K562 (cell line): ENCODE measurements around the gene B3GLCT. TPM values are rescaled to one million over a fixed set of nuclear protein-coding genes. Genes with fewer than 3 reads are reported as not detected.

Source experiments
- ATAC-seq: fragments of 200-7000 bp; cut with Tn5 transposase; 3 replicates; pipeline ENCODE4 v1.9.1; 2020; ENCODE audit warnings: moderate library complexity
- BruUV-seq: library from RNA; stranded (reverse); fragments of 400-500 nt; replicated peaks from 2 replicates; lab custom pipeline; 2021; lab: Mats Ljungman, UMichigan
- CTCF ChIA-PET: fragments of 300-600 bp; formaldehyde crosslinking; extraction: SDS; loops from one replicate; lab custom pipeline; 2021; ENCODE audit warnings: low intra/inter-chr PET ratio; lab: Yijun Ruan, JAX
- POLR2A ChIA-PET: fragments of 300-600, 350-650 bp; sonication (Branson Sonifier 250); formaldehyde crosslinking; extraction: SDS; loops from one replicate; lab custom pipeline; 2021; ENCODE audit warnings: antibody characterized with exemption, inconsistent platforms; lab: Yijun Ruan, JAX
- DNase-seq, 4 experiments: peaks; one replicate each; pipeline versions ENCODE4 v3.0.0 to v3.0.0-alpha.2; 2011 to 2018; ENCODE audit warnings: low spot score in 3 of 4, mixed read lengths in 3 of 4; ENCODE audit errors: extremely low read depth in 1 of 4
- FAIRE-seq: peaks from 2 replicates; lab custom pipeline; 2011; peaks lifted over from hg19 to GRCh38; lab: Jason Lieb, UNC
- H2AFZ ChIP-seq: 2 replicates; pipeline ENCODE4 v1.6.0; 2011; ENCODE audit warnings: low read depth, low read length, control low read depth, inconsistent platforms
- H3K27ac ChIP-seq: fragments of 200-600 bp; 3 replicates; pipeline ENCODE4 v1.8.0; 2011; ENCODE audit warnings: low read depth, mild to moderate bottlenecking, control low read depth, inconsistent platforms, low read length, moderate library complexity, mixed read lengths; ENCODE audit errors: extremely low read depth
- H3K27me3 ChIP-seq, 2 experiments: fragments of 300-600 bp in 1 of 2; 2 replicates in 1 of 2; 3 replicates in 1 of 2; pipeline versions ENCODE4 v1.6.0 to v1.8.0; 2011; ENCODE audit warnings: inconsistent platforms in 2 of 2, low read length in 2 of 2, mild to moderate bottlenecking in 1 of 2, mixed read lengths in 1 of 2, moderate library complexity in 1 of 2; ENCODE audit not compliant: control insufficient read depth in 2 of 2, insufficient read depth in 2 of 2
- H3K36me3 ChIP-seq: fragments of 300-600 bp; 3 replicates; pipeline ENCODE4 v1.8.0; 2011; ENCODE audit warnings: mild to moderate bottlenecking, low read length, inconsistent platforms; ENCODE audit not compliant: control insufficient read depth, insufficient read depth
- H3K4me1 ChIP-seq, 2 experiments: fragments of 200-600 bp in 1 of 2; replicated peaks in 1 of 2; 2 replicates in 1 of 2; 3 replicates in 1 of 2; pipeline versions ENCODE4 v1.5.1 to v1.8.0; 2011; ENCODE audit warnings: inconsistent platforms in 2 of 2, low read length in 2 of 2, mild to moderate bottlenecking in 1 of 2, mixed read lengths in 1 of 2, moderate library complexity in 1 of 2; ENCODE audit not compliant: control insufficient read depth in 2 of 2, insufficient read depth in 2 of 2
- H3K4me2 ChIP-seq: 2 replicates; pipeline ENCODE4 v1.6.1; 2011; ENCODE audit warnings: low read length, control low read depth, inconsistent platforms, mixed read lengths; ENCODE audit not compliant: insufficient read depth
- H3K4me3 ChIP-seq: fragments of 200-600 bp; sonication (generic), shearing (Covaris generic); 2 replicates; pipeline ENCODE4 v1.5.1; 2016; ENCODE audit warnings: control low read depth, inconsistent platforms
- H3K79me2 ChIP-seq: fragments of 200-600 bp; 3 replicates; pipeline ENCODE4 v1.8.0; 2011; ENCODE audit warnings: low read length, inconsistent platforms; ENCODE audit not compliant: control insufficient read depth, insufficient read depth
- H3K9ac ChIP-seq, 2 experiments: 2 replicates each; pipeline versions ENCODE4 v1.6.0 to v1.6.1; 2011; ENCODE audit warnings: low read depth in 2 of 2, low read length in 2 of 2, control low read depth in 1 of 2, inconsistent platforms in 1 of 2, mild to moderate bottlenecking in 1 of 2, mixed read lengths in 1 of 2; ENCODE audit not compliant: insufficient read depth in 1 of 2
- H3K9me1 ChIP-seq: one replicate; pipeline ENCODE4 v1.6.0; 2011; ENCODE audit warnings: inconsistent platforms, mild to moderate bottlenecking, low read length, moderate library complexity; ENCODE audit not compliant: control insufficient read depth, insufficient read depth
- H3K9me3 ChIP-seq: replicated peaks from 2 replicates; pipeline ENCODE4 v1.5.1; 2011; ENCODE audit warnings: low read depth, low read length, inconsistent platforms; ENCODE audit not compliant: control insufficient read depth, insufficient read depth
- H4K20me1 ChIP-seq: replicated peaks from 2 replicates; pipeline ENCODE4 v1.6.1; 2011; ENCODE audit warnings: low read length, inconsistent platforms, mixed read lengths; ENCODE audit not compliant: control insufficient read depth, insufficient read depth
- ARID2 ChIP-seq: fragments of 450-650 bp; IDR thresholded peaks from 2 replicates; pipeline ENCODE4 v1.6.1; 2017; ENCODE audit warnings: antibody characterized with exemption, mild to moderate bottlenecking
- FOXA3 ChIP-seq, 2 experiments: fragments of 450-650 bp in 1 of 2; sonication (generic) in 1 of 2; formaldehyde crosslinking; IDR thresholded peaks in 1 of 2; conservative IDR thresholded peaks in 1 of 2; 2 replicates each; pipeline versions ENCODE4 v1.4.0 to v1.8.0; 2020 to 2022; ENCODE audit warnings: mild to moderate bottlenecking in 2 of 2, missing genetic modification reagents in 1 of 2
- MTF1 ChIP-seq: fragments of 250-450 bp; sonication (Bioruptor Pico); IDR thresholded peaks from 2 replicates; pipeline ENCODE4 v1.9.0; 2021; ENCODE audit warnings: moderate library complexity, mild to moderate bottlenecking, inconsistent platforms, borderline replicate concordance
- NCOA2 ChIP-seq, 2 experiments: fragments of 450-650 bp; IDR thresholded peaks; 2 replicates each; pipeline ENCODE4 v1.6.1; 2018; ENCODE audit warnings: mild to moderate bottlenecking in 2 of 2, moderate library complexity in 1 of 2; ENCODE audit not compliant: partially characterized antibody in 2 of 2
- NCOA6 ChIP-seq: fragments of 450-650 bp; IDR thresholded peaks from 2 replicates; pipeline ENCODE4 v1.6.1; 2017; ENCODE audit warnings: mild to moderate bottlenecking
- NFRKB ChIP-seq: fragments of 450-650 bp; IDR thresholded peaks from 2 replicates; pipeline ENCODE4 v1.6.1; 2016; ENCODE audit warnings: low read depth
- PHB2 ChIP-seq: fragments of 450-650 bp; IDR thresholded peaks from 2 replicates; pipeline ENCODE4 v1.6.1; 2017; ENCODE audit warnings: low read depth
- ZNF212 ChIP-seq: fragments of 450-650 bp; formaldehyde crosslinking; IDR thresholded peaks from 2 replicates; pipeline ENCODE4 v1.4.0; 2020; ENCODE audit warnings: mild to moderate bottlenecking
- ZNF583 ChIP-seq: fragments of 250-450 bp; sonication (Bioruptor Pico); IDR thresholded peaks from 2 replicates; pipeline ENCODE4 v1.4.0; 2020
- WGBS: fragments of 100-300 bp; shearing (Covaris generic); methylation state at CpG from one replicate; pipeline ENCODE4 v1.1.6; 2016; ENCODE audit warnings: low coverage, mixed read lengths; ENCODE audit not compliant: insufficient coverage; ENCODE audit errors: missing lambda C conversion rate; 5-methylcytosine and 5-hydroxymethylcytosine counted together
- in situ Hi-C: fragments of 300-500 bp; cut with MboI; formaldehyde crosslinking; loops from 4 replicates; pipeline ENCODE4 v1.15.0; 2018; ENCODE audit warnings: inconsistent platforms, mixed read lengths
- intact Hi-C: fragments of 100-400 bp; cut with micrococcal nuclease; formaldehyde crosslinking; loops from 2 replicates; pipeline ENCODE4 v1.14.2; 2022
- polyA plus RNA-seq, 8 experiments: library from polyadenylated mRNA; depleted of rRNA in 4 of 8; stranded (reverse) in 5 of 8; unstranded in 3 of 8; fragments of >200 nt; fragmentation: Nextera tagmentation in 2 of 8; fragmentation: Illumina TruSeq in 1 of 8; extraction: Ambion mirVana in 2 of 8; extraction: Trizol in 1 of 8; gene quantifications; 2 replicates each; pipeline versions ENCODE4 v1.2.1 to v1.2.3, GENCODE V29; 2011 to 2014; ENCODE audit warnings: inconsistent platforms in 1 of 8, missing spikeins in 1 of 8
- total RNA-seq, 7 experiments: library from RNA; depleted of rRNA in 6 of 7; stranded (reverse); fragments of >200 nt in 6 of 7; fragmentation: Illumina TruSeq in 2 of 7; extraction: Trizol in 2 of 7; gene quantifications; 2 replicates each; pipeline versions ENCODE4 v1.2.1 to v1.2.3, GENCODE V29; 2011 to 2021; ENCODE audit warnings: low replicate concordance in 1 of 7
- TF ChIP-seq, protein P1 (sequence below): fragments of 450-650 bp; formaldehyde crosslinking; IDR thresholded peaks from 2 replicates; pipeline ENCODE4 v1.4.0; 2020; ENCODE audit warnings: mild to moderate bottlenecking, moderate library complexity
- TF ChIP-seq, protein P2 (sequence below): fragments of 450-650 bp; IDR thresholded peaks from 2 replicates; pipeline ENCODE4 v1.7.1; 2018; ENCODE audit warnings: mild to moderate bottlenecking, low read depth; ENCODE audit not compliant: partially characterized antibody

The B3GLCT gene
- total and polyA plus RNA-seq, 9 of the 15 experiments (the other 6 are each of a cell fraction or from before 2014, with no cell fraction given), result 1.1 to 5.1 (median 2.9) TPM

DNA sequence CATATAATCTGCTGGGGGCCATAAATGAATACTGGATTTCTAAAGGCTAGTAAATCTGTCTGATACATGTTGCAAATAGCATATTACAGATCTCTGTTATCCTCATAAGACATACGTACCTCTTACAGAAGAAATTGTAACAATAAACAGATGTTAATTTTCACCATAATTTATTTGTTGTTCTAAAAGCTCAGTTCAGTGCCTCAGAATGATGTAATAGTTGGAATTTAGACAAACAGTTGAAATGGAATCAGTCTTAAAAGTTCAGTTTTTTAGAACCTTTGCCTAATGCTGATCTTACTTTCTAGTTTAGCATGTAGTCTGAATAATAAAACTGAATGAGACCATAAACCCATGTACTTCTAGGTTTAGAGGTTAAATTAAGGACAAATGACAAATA is 43.1 kb downstream of the B3GLCT start (continued):
- TF ChIP-seq, protein P1, sequence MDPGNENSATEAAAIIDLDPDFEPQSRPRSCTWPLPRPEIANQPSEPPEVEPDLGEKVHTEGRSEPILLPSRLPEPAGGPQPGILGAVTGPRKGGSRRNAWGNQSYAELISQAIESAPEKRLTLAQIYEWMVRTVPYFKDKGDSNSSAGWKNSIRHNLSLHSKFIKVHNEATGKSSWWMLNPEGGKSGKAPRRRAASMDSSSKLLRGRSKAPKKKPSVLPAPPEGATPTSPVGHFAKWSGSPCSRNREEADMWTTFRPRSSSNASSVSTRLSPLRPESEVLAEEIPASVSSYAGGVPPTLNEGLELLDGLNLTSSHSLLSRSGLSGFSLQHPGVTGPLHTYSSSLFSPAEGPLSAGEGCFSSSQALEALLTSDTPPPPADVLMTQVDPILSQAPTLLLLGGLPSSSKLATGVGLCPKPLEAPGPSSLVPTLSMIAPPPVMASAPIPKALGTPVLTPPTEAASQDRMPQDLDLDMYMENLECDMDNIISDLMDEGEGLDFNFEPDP, result no peak
- no peak for TF ChIP-seq FOXA3 (CRISPR knock-in tag; conservative IDR thresholded peaks at IDR 0.05 in 1 of 2, IDR thresholded peaks at IDR 0.05 in 1 of 2)
- TF ChIP-seq ARID2, result no peak

DNA sequence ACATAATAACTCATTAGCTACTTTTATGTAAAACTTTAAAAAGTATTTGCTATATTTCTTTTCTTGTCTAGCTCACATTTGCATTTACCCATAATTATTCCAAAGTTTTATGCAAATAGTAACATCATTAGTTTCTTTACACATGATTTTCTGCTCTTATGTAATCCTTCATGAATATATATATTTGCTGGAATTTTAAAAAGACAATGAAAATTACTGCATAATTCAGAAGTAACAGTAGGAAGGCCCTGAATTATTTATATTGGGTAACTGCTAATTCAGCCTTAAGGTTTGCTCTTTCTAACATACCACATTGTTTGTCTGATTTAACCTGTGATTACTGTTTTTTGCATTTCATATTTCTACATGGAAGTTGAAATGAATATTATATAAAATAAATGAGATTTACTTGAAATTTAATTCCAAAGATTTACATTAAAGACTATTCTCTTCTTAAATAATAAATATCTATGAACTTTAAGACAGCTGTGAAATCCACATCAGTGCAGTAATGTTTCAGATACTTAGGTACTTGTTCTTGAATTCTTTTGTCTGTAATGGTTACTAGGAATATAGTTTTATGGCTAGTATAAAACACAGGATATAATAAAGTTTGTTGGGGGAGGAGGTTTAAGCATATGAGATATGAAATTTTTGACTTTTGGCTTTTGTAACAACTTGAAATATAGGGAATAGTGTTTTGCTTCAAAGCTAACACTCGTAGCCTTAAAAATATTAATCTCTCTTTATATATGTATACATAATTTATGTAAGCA is 46.0 kb downstream of the B3GLCT start:
- no TSS peak for BruUV-seq
- no peak for FAIRE-seq
- Histone ChIP-seq H2AFZ (no peak overlapping the region), H3K27me3 (no peaks in the 10 kb centered on the region), H3K9me1 (no peaks in the 10 kb centered on the region), H3K9me3 (no peaks in the 10 kb centered on the region), H3K4me1 (no peaks in the 10 kb centered on the region), H3K36me3 (no peaks in the 10 kb centered on the region), H3K4me2 (no peak overlapping the region), H3K27ac (no peak overlapping the region), H3K4me3 (no peak overlapping the region), H3K9ac (no peak overlapping the region), H3K79me2 (no peaks in the 10 kb centered on the region), H4K20me1 (no peaks in the 10 kb centered on the region)
- ATAC-seq, result no peak
- TF ChIP-seq ZNF583 (no peak), NCOA6 (no peak), PHB2 (no peak), MTF1 (CRISPR knock-in tag) (no peak), ZNF212 (CRISPR knock-in tag) (no peak), NFRKB (no peak), NCOA2 (IDR thresholded peaks at IDR 0.05; ENCODE audit: partially characterized antibody in 2 of 2) (no peak)
- TF ChIP-seq, protein P2, sequence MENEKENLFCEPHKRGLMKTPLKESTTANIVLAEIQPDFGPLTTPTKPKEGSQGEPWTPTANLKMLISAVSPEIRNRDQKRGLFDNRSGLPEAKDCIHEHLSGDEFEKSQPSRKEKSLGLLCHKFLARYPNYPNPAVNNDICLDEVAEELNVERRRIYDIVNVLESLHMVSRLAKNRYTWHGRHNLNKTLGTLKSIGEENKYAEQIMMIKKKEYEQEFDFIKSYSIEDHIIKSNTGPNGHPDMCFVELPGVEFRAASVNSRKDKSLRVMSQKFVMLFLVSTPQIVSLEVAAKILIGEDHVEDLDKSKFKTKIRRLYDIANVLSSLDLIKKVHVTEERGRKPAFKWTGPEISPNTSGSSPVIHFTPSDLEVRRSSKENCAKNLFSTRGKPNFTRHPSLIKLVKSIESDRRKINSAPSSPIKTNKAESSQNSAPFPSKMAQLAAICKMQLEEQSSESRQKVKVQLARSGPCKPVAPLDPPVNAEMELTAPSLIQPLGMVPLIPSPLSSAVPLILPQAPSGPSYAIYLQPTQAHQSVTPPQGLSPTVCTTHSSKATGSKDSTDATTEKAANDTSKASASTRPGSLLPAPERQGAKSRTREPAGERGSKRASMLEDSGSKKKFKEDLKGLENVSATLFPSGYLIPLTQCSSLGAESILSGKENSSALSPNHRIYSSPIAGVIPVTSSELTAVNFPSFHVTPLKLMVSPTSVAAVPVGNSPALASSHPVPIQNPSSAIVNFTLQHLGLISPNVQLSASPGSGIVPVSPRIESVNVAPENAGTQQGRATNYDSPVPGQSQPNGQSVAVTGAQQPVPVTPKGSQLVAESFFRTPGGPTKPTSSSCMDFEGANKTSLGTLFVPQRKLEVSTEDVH, result no peak
- POLR2A ChIA-PET, result no interaction called here
- no peak for DNase-seq
- in situ Hi-C loops (loop anchor here (25.0 kb wide), 1 partner anchor 492 kb away; the partner anchor contains the start of gene RXFP2), intact Hi-C loops (no loop called here)
- CTCF ChIA-PET, result no interaction called here
- WGBS, result 25% methylated on average over 1 of the region's 1 CpG
